Smooth muscle cell (in vitro differentiated cells): Measurements from ENCODE around the gene PRKAR2B. TPM values are rescaled to one million over a fixed set of nuclear protein-coding genes. Genes with fewer than 3 reads are reported as not detected.
"Not testable (repeated sequence)": the region's sequence is repeated elsewhere in the genome, so short reads cannot be mapped to it uniquely, and the experiment has no call there.

ENCODE experiments used
- DNase-seq: peaks from one replicate; lab custom pipeline; 2025; ENCODE audit not compliant: unreplicated experiment; lab: John Stamatoyannopoulos, UW
- H2AFZ ChIP-seq: fragments of 200-600 bp; sonication (generic); 2 replicates; pipeline ENCODE4 v1.6.0; 2016; ENCODE audit warnings: antibody characterized with exemption, low read depth, mild to moderate bottlenecking
- H3F3A ChIP-seq: fragments of 200-600 bp; sonication (generic); 2 replicates; pipeline ENCODE4 v1.6.0; 2017; ENCODE audit warnings: antibody characterized with exemption, low read depth
- H3K27ac ChIP-seq: fragments of 200-600 bp; sonication (generic); 2 replicates; pipeline ENCODE4 v1.5.1; 2016; ENCODE audit warnings: low read depth, mild to moderate bottlenecking
- H3K27me3 ChIP-seq: fragments of 200-600 bp; sonication (generic); 2 replicates; pipeline ENCODE4 v1.6.1; 2016; ENCODE audit warnings: low read depth, mild to moderate bottlenecking
- H3K36me3 ChIP-seq: fragments of 200-600 bp; sonication (generic); 2 replicates; pipeline ENCODE4 v1.5.1; 2016; ENCODE audit warnings: low read depth
- H3K4me1 ChIP-seq: fragments of 200-600 bp; sonication (generic); 2 replicates; pipeline ENCODE4 v1.5.1; 2016; ENCODE audit warnings: low read depth
- H3K4me2 ChIP-seq: fragments of 200-600 bp; sonication (generic); 2 replicates; pipeline ENCODE4 v1.6.0; 2016; ENCODE audit warnings: mild to moderate bottlenecking
- H3K4me3 ChIP-seq: fragments of 200-600 bp; sonication (generic); 2 replicates; pipeline ENCODE4 v1.5.1; 2016; ENCODE audit warnings: mild to moderate bottlenecking
- H3K79me2 ChIP-seq: fragments of 200-600 bp; sonication (generic); 2 replicates; pipeline ENCODE4 v1.6.0; 2016; ENCODE audit warnings: low read depth, mild to moderate bottlenecking
- H3K9ac ChIP-seq: fragments of 200-600 bp; sonication (generic); 2 replicates; pipeline ENCODE4 v1.6.0; 2016; ENCODE audit warnings: low read depth
- H3K9me3 ChIP-seq: fragments of 200-600 bp; sonication (generic); replicated peaks from 2 replicates; pipeline ENCODE4 v1.5.1; 2016; ENCODE audit warnings: low read depth
- H4K20me1 ChIP-seq: fragments of 200-600 bp; sonication (generic); 2 replicates; pipeline ENCODE4 v1.6.0; 2016; ENCODE audit warnings: low read depth
- CTCF ChIP-seq: fragments of 200-600 bp; sonication (generic); IDR thresholded peaks from 2 replicates; pipeline ENCODE4 v1.5.1; 2017; ENCODE audit warnings: borderline replicate concordance, mild to moderate bottlenecking, antibody characterized with exemption; ENCODE audit not compliant: insufficient read depth, poor library complexity, severe bottlenecking
- WGBS: methylation state at CpG from one replicate; pipeline ENCODE4 v1.1.7; 2016; ENCODE audit warnings: low lambda C conversion rate; 5-methylcytosine and 5-hydroxymethylcytosine counted together
- polyA plus RNA-seq: library from polyadenylated mRNA; unstranded; fragments of >200 nt; fragmentation: Nextera tagmentation; extraction: Ambion mirVana; gene quantifications from 2 replicates; pipeline ENCODE4 v1.2.1, GENCODE V29; 2016
- total RNA-seq: library from RNA; depleted of rRNA; stranded (reverse); fragments of >200 nt; gene quantifications from 2 replicates; pipeline ENCODE4 v1.2.3, GENCODE V29; 2014

PRKAR2B gene
- total and polyA plus RNA-seq, 2 experiments from 2014 or later, result 3.4 to 3.5 TPM

- DNase-seq, result no peak
- no peak overlapping the region for H3K4me2 ChIP-seq
- H3K4me3 ChIP-seq, result no peak overlapping the region
- H3K9me3 ChIP-seq, result no peaks in the 10 kb centered on the region
- H3K27ac ChIP-seq, result no peak overlapping the region
- H3K36me3 ChIP-seq, result no peaks in the 10 kb centered on the region
- no peaks in the 10 kb centered on the region for H3K27me3 ChIP-seq
- no peak overlapping the region for H2AFZ ChIP-seq
- WGBS, result 90% methylated on average over 3 of the region's 3 CpGs
- no peaks in the 10 kb centered on the region for H3K79me2 ChIP-seq
- no peaks in the 10 kb centered on the region for H3K4me1 ChIP-seq
- H3F3A ChIP-seq, result no peaks in the 10 kb centered on the region
- TF ChIP-seq CTCF, result no peak
- H4K20me1 ChIP-seq, result no peaks in the 10 kb centered on the region
- H3K9ac ChIP-seq, result no peak overlapping the region
Measured at GRCh38 chr7:107037717-107038603, 6.5 kb upstream of the PRKAR2B start.

- no peaks in the 10 kb centered on the region for H3K79me2 ChIP-seq
Measured at GRCh38 chr7:107039199-107039900, 5.2 kb upstream of the PRKAR2B start.

GRCh38 chr7:107041097-107041496 is 3.4 kb upstream of the PRKAR2B start:
- H3K9ac ChIP-seq, result no peak overlapping the region
- H3F3A ChIP-seq, result peaks cover 5% of the 10 kb centered on the region
- DNase-seq, result no peak
- H3K4me3 ChIP-seq, result no peak overlapping the region
- H3K4me2 ChIP-seq, result no peak overlapping the region
- no peaks in the 10 kb centered on the region for H3K9me3 ChIP-seq
- TF ChIP-seq CTCF, result no peak
- H3K36me3 ChIP-seq, result no peaks in the 10 kb centered on the region
- H4K20me1 ChIP-seq, result no peaks in the 10 kb centered on the region
- no peak overlapping the region for H2AFZ ChIP-seq
- no peaks in the 10 kb centered on the region for H3K27me3 ChIP-seq
- H3K27ac ChIP-seq, result no peak overlapping the region
- WGBS, result 94% methylated on average over 2 of the region's 2 CpGs
- H3K79me2 ChIP-seq, result no peaks in the 10 kb centered on the region
- H3K4me1 ChIP-seq, result no peaks in the 10 kb centered on the region

More at GRCh38 chr7:107039199-107039900, 5.2 kb upstream of the PRKAR2B start:
- Histone ChIP-seq H3F3A (peaks cover 5% of the 10 kb centered on the region), H3K27ac (no peak overlapping the region), H3K4me3 (no peak overlapping the region), H3K36me3 (no peaks in the 10 kb centered on the region), H4K20me1 (no peaks in the 10 kb centered on the region), H2AFZ (no peak overlapping the region), H3K4me2 (no peak overlapping the region), H3K9ac (no peak overlapping the region), H3K27me3 (no peaks in the 10 kb centered on the region), H3K9me3 (no peaks in the 10 kb centered on the region), H3K4me1 (no peaks in the 10 kb centered on the region)
- WGBS, result 93% methylated on average over 2 of the region's 2 CpGs
- no peak for DNase-seq
- TF ChIP-seq CTCF, result no peak

- not testable (repeated sequence) for H3K9me3 ChIP-seq, H4K20me1 ChIP-seq, H3K36me3 ChIP-seq, H3K79me2 ChIP-seq, H3K27ac ChIP-seq, DNase-seq, H2AFZ ChIP-seq, H3K4me2 ChIP-seq, H3K4me3 ChIP-seq, H3F3A ChIP-seq, H3K4me1 ChIP-seq, H3K27me3 ChIP-seq, H3K9ac ChIP-seq
- WGBS, result 94% methylated on average over 4 of the region's 4 CpGs
Measured at GRCh38 chr7:107041764-107042163, 2.7 kb upstream of the PRKAR2B start.

GRCh38 chr7:107042326-107042910 is 2.1 kb upstream of the PRKAR2B start:
- H3K36me3 ChIP-seq, H3K27me3 ChIP-seq, H3K4me3 ChIP-seq, H3K9ac ChIP-seq, H3K27ac ChIP-seq, H4K20me1 ChIP-seq, H3F3A ChIP-seq, H3K79me2 ChIP-seq, H2AFZ ChIP-seq, H3K4me1 ChIP-seq, H3K4me2 ChIP-seq, DNase-seq, H3K9me3 ChIP-seq: not testable (repeated sequence)
- 97% methylated on average over 25 of the region's 43 CpGs for WGBS
